Measurements from ENCODE around the gene AHI1. TPM values are rescaled to one million over a fixed set of nuclear protein-coding genes. Genes with fewer than 3 reads are reported as not detected.

The AHI1 gene
- total and polyA plus RNA-seq, 4 donors = 5.2 to 51.7 (median 23.8) TPM

GRCh38 chr6:135411849-135412248 lies 85.7 kb downstream of the AHI1 start:
- H3K27ac ChIP-seq (ENCODE audit: low read depth in 1 of 2, low read length in 1 of 2) = no peak overlapping the region
- no peak overlapping the region for H3K9ac ChIP-seq (ENCODE audit: insufficient read depth in 1 of 2, low read length in 2 of 2)
- no peaks in the 10 kb centered on the region for H3K27me3 ChIP-seq (ENCODE audit: control insufficient read depth in 3 of 3, insufficient read depth in 3 of 3, low read length in 2 of 3)
- 96 to 97% methylated on average over 2 of the region's 2 CpGs for WGBS, 2 donors
- TF ChIP-seq, protein P1, sequence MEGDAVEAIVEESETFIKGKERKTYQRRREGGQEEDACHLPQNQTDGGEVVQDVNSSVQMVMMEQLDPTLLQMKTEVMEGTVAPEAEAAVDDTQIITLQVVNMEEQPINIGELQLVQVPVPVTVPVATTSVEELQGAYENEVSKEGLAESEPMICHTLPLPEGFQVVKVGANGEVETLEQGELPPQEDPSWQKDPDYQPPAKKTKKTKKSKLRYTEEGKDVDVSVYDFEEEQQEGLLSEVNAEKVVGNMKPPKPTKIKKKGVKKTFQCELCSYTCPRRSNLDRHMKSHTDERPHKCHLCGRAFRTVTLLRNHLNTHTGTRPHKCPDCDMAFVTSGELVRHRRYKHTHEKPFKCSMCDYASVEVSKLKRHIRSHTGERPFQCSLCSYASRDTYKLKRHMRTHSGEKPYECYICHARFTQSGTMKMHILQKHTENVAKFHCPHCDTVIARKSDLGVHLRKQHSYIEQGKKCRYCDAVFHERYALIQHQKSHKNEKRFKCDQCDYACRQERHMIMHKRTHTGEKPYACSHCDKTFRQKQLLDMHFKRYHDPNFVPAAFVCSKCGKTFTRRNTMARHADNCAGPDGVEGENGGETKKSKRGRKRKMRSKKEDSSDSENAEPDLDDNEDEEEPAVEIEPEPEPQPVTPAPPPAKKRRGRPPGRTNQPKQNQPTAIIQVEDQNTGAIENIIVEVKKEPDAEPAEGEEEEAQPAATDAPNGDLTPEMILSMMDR (IDR thresholded peaks at IDR 0.05; ENCODE audit: control extremely low read depth, extremely low read depth) = no peak
- H3K36me3 ChIP-seq (ENCODE audit: control insufficient read depth in 4 of 4, insufficient read depth in 4 of 4, low read length in 4 of 4) = peaks cover 3 to 12% (median 6%) of the 10 kb centered on the region in 4 donors
- no peaks in the 10 kb centered on the region for H3K9me3 ChIP-seq (ENCODE audit: control insufficient read depth in 4 of 4, insufficient read depth in 3 of 4, low read length in 3 of 4)
- ATAC-seq (ENCODE audit: insufficient read depth, low FRiP score) (no peak), DNase-seq (no peak)
- no peaks in the 10 kb centered on the region for H3K4me1 ChIP-seq (ENCODE audit: control insufficient read depth in 5 of 5, insufficient read depth in 5 of 5, low read length in 5 of 5)
- H3K4me3 ChIP-seq = no peak overlapping the region

- H3K27ac ChIP-seq (ENCODE audit: low read depth in 1 of 2, low read length in 1 of 2) = no peak overlapping the region
- TF ChIP-seq, protein P1 (IDR thresholded peaks at IDR 0.05; ENCODE audit: control extremely low read depth, extremely low read depth) = no peak
- WGBS, 2 donors = 79 to 83% methylated on average over 2 of the region's 2 CpGs
- H3K4me1 ChIP-seq (ENCODE audit: control insufficient read depth in 5 of 5, insufficient read depth in 5 of 5, low read length in 5 of 5) = no peaks in the 10 kb centered on the region
- DNase-seq (no peak), ATAC-seq (ENCODE audit: insufficient read depth, low FRiP score) (no peak)
- no peak overlapping the region for H3K9ac ChIP-seq (ENCODE audit: insufficient read depth in 1 of 2, low read length in 2 of 2)
- H3K36me3 ChIP-seq (ENCODE audit: control insufficient read depth in 4 of 4, insufficient read depth in 4 of 4, low read length in 4 of 4) = peaks cover 3 to 12% (median 6%) of the 10 kb centered on the region in 4 donors
- H3K27me3 ChIP-seq (ENCODE audit: control insufficient read depth in 3 of 3, insufficient read depth in 3 of 3, low read length in 2 of 3) = no peaks in the 10 kb centered on the region
- no peaks in the 10 kb centered on the region for H3K9me3 ChIP-seq (ENCODE audit: control insufficient read depth in 4 of 4, insufficient read depth in 3 of 4, low read length in 3 of 4)
- H3K4me3 ChIP-seq = no peak overlapping the region
Measured at GRCh38 chr6:135411339-135411738, 86.2 kb downstream of the AHI1 start.

GRCh38 chr6:135410856-135411255 lies 86.7 kb downstream of the AHI1 start:
- Histone ChIP-seq H3K27ac (ENCODE audit: low read depth in 1 of 2, low read length in 1 of 2) (no peak overlapping the region), H3K4me3 (no peak overlapping the region), H3K27me3 (ENCODE audit: control insufficient read depth in 3 of 3, insufficient read depth in 3 of 3, low read length in 2 of 3) (no peaks in the 10 kb centered on the region), H3K9ac (ENCODE audit: insufficient read depth in 1 of 2, low read length in 2 of 2) (no peak overlapping the region), H3K4me1 (ENCODE audit: control insufficient read depth in 5 of 5, insufficient read depth in 5 of 5, low read length in 5 of 5) (no peaks in the 10 kb centered on the region), H3K9me3 (ENCODE audit: control insufficient read depth in 4 of 4, insufficient read depth in 3 of 4, low read length in 3 of 4) (no peaks in the 10 kb centered on the region), H3K36me3 (ENCODE audit: control insufficient read depth in 4 of 4, insufficient read depth in 4 of 4, low read length in 4 of 4) (peaks cover 3 to 12% (median 6%) of the 10 kb centered on the region in 4 donors)
- WGBS, 2 donors = 95 to 99% methylated on average over 2 of the region's 2 CpGs
- TF ChIP-seq, protein P1 (IDR thresholded peaks at IDR 0.05; ENCODE audit: control extremely low read depth, extremely low read depth) = no peak
- ATAC-seq (ENCODE audit: insufficient read depth, low FRiP score) = no peak
- DNase-seq = no peak

DNA sequence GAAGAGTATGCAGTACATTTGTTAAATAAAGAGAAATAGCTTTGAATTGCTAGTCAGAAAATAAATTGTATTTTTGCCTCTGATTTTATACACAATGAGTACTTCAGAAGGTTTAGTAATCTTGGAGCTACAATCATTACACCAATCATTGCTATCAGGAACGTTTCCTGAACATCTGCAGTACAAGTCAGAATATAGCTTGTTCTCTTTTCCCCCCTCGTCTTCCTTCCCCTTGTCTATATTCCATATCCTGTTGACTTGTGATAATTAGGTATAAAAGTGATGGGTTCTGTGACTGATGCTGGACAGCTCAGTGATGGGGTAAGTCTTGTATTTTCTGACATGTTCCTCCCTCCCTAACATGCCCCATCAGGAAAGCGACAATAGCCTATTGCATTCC lies 94.0 kb downstream of the AHI1 start:
- Histone ChIP-seq H3K36me3 (ENCODE audit: control insufficient read depth in 4 of 4, insufficient read depth in 4 of 4, low read length in 4 of 4) (peaks cover 0 to 9% (median 4%) of the 10 kb centered on the region in 4 donors), H3K4me3 (no peak overlapping the region), H3K27ac (ENCODE audit: low read depth in 1 of 2, low read length in 1 of 2) (no peak overlapping the region), H3K4me1 (ENCODE audit: control insufficient read depth in 5 of 5, insufficient read depth in 5 of 5, low read length in 5 of 5) (no peaks in the 10 kb centered on the region), H3K9ac (ENCODE audit: insufficient read depth in 1 of 2, low read length in 2 of 2) (no peak overlapping the region), H3K27me3 (ENCODE audit: control insufficient read depth in 3 of 3, insufficient read depth in 3 of 3, low read length in 2 of 3) (no peaks in the 10 kb centered on the region), H3K9me3 (ENCODE audit: control insufficient read depth in 4 of 4, insufficient read depth in 3 of 4, low read length in 3 of 4) (no peaks in the 10 kb centered on the region)
- no peak for ATAC-seq (ENCODE audit: insufficient read depth, low FRiP score)
- TF ChIP-seq, protein P1 (IDR thresholded peaks at IDR 0.05; ENCODE audit: control extremely low read depth, extremely low read depth) = no peak
- WGBS, 2 donors = 43 to 65% methylated on average over 3 of the region's 3 CpGs
- DNase-seq = no peak
